ENCODE measurements around the gene CAMTA1.

The CAMTA1 gene

GRCh38 chr1:7576946-7577657 is 791.8 kb downstream of the CAMTA1 start:
- no peaks in the 10 kb centered on the region for H3K36me3 ChIP-seq (ENCODE audit: control insufficient read depth, insufficient read depth, low read length)
- no peak overlapping the region for H3K9ac ChIP-seq (ENCODE audit: low read depth, low read length)
- no peak overlapping the region for H3K4me3 ChIP-seq (ENCODE audit: low read depth, low read length)
- H3K9me3 ChIP-seq (ENCODE audit: control insufficient read depth, insufficient read depth, low read length), result no peaks in the 10 kb centered on the region
- no peaks in the 10 kb centered on the region for H3K4me1 ChIP-seq (ENCODE audit: control insufficient read depth, insufficient read depth, low read length)
- H3K27me3 ChIP-seq (ENCODE audit: control insufficient read depth, insufficient read depth, low read length), result no peaks in the 10 kb centered on the region

- H3K4me1 ChIP-seq (ENCODE audit: control insufficient read depth, insufficient read depth, low read length), result no peaks in the 10 kb centered on the region
- H3K4me3 ChIP-seq (ENCODE audit: low read depth, low read length), result no peak overlapping the region
- no peaks in the 10 kb centered on the region for H3K9me3 ChIP-seq (ENCODE audit: control insufficient read depth, insufficient read depth, low read length)
- no peak overlapping the region for H3K9ac ChIP-seq (ENCODE audit: low read depth, low read length)
- H3K27me3 ChIP-seq (ENCODE audit: control insufficient read depth, insufficient read depth, low read length), result no peaks in the 10 kb centered on the region
- no peaks in the 10 kb centered on the region for H3K36me3 ChIP-seq (ENCODE audit: control insufficient read depth, insufficient read depth, low read length)
Observed at GRCh38 chr1:7578206-7578605, 793.0 kb downstream of the CAMTA1 start.

- Histone ChIP-seq H3K4me3 (ENCODE audit: low read depth, low read length) (no peak overlapping the region), H3K36me3 (ENCODE audit: control insufficient read depth, insufficient read depth, low read length) (no peaks in the 10 kb centered on the region), H3K9ac (ENCODE audit: low read depth, low read length) (no peak overlapping the region), H3K4me1 (ENCODE audit: control insufficient read depth, insufficient read depth, low read length) (no peaks in the 10 kb centered on the region), H3K9me3 (ENCODE audit: control insufficient read depth, insufficient read depth, low read length) (no peaks in the 10 kb centered on the region), H3K27me3 (ENCODE audit: control insufficient read depth, insufficient read depth, low read length) (no peaks in the 10 kb centered on the region)
Observed at GRCh38 chr1:7579016-7579415, 793.8 kb downstream of the CAMTA1 start.

- Histone ChIP-seq H3K9me3 (ENCODE audit: control insufficient read depth, insufficient read depth, low read length) (no peaks in the 10 kb centered on the region), H3K36me3 (ENCODE audit: control insufficient read depth, insufficient read depth, low read length) (no peaks in the 10 kb centered on the region), H3K27me3 (ENCODE audit: control insufficient read depth, insufficient read depth, low read length) (no peaks in the 10 kb centered on the region), H3K4me1 (ENCODE audit: control insufficient read depth, insufficient read depth, low read length) (no peaks in the 10 kb centered on the region), H3K9ac (ENCODE audit: low read depth, low read length) (no peak overlapping the region), H3K4me3 (ENCODE audit: low read depth, low read length) (no peak overlapping the region)
Observed at GRCh38 chr1:7579831-7580804, 794.9 kb downstream of the CAMTA1 start.

GRCh38 chr1:7580923-7581753 is 795.9 kb downstream of the CAMTA1 start:
- H3K4me1 ChIP-seq (ENCODE audit: control insufficient read depth, insufficient read depth, low read length), result no peaks in the 10 kb centered on the region
- no peaks in the 10 kb centered on the region for H3K27me3 ChIP-seq (ENCODE audit: control insufficient read depth, insufficient read depth, low read length)
- no peak overlapping the region for H3K9ac ChIP-seq (ENCODE audit: low read depth, low read length)
- no peaks in the 10 kb centered on the region for H3K9me3 ChIP-seq (ENCODE audit: control insufficient read depth, insufficient read depth, low read length)
- no peaks in the 10 kb centered on the region for H3K36me3 ChIP-seq (ENCODE audit: control insufficient read depth, insufficient read depth, low read length)
- no peak overlapping the region for H3K4me3 ChIP-seq (ENCODE audit: low read depth, low read length)

- Histone ChIP-seq H3K9me3 (ENCODE audit: control insufficient read depth, insufficient read depth, low read length) (no peaks in the 10 kb centered on the region), H3K27me3 (ENCODE audit: control insufficient read depth, insufficient read depth, low read length) (no peaks in the 10 kb centered on the region), H3K4me1 (ENCODE audit: control insufficient read depth, insufficient read depth, low read length) (no peaks in the 10 kb centered on the region)
Observed at GRCh38 chr1:7581754-7582459, 796.7 kb downstream of the CAMTA1 start.

GRCh38 chr1:7582460-7582972 is 797.3 kb downstream of the CAMTA1 start:
- Histone ChIP-seq H3K9ac (ENCODE audit: low read depth, low read length) (no peak overlapping the region), H3K27me3 (ENCODE audit: control insufficient read depth, insufficient read depth, low read length) (no peaks in the 10 kb centered on the region), H3K4me1 (ENCODE audit: control insufficient read depth, insufficient read depth, low read length) (no peaks in the 10 kb centered on the region), H3K4me3 (ENCODE audit: low read depth, low read length) (no peak overlapping the region), H3K9me3 (ENCODE audit: control insufficient read depth, insufficient read depth, low read length) (no peaks in the 10 kb centered on the region), H3K36me3 (ENCODE audit: control insufficient read depth, insufficient read depth, low read length) (no peaks in the 10 kb centered on the region)

More at GRCh38 chr1:7581754-7582459, 796.7 kb downstream of the CAMTA1 start:
- no peak overlapping the region for H3K9ac ChIP-seq (ENCODE audit: low read depth, low read length)
- H3K36me3 ChIP-seq (ENCODE audit: control insufficient read depth, insufficient read depth, low read length), result no peaks in the 10 kb centered on the region
- no peak overlapping the region for H3K4me3 ChIP-seq (ENCODE audit: low read depth, low read length)

- no peaks in the 10 kb centered on the region for H3K9me3 ChIP-seq (ENCODE audit: control insufficient read depth, insufficient read depth, low read length)
Observed at GRCh38 chr1:7583291-7584096, 798.2 kb downstream of the CAMTA1 start.

GRCh38 chr1:7584157-7584556 is 798.9 kb downstream of the CAMTA1 start:
- no peak overlapping the region for H3K4me3 ChIP-seq (ENCODE audit: low read depth, low read length)
- H3K27me3 ChIP-seq (ENCODE audit: control insufficient read depth, insufficient read depth, low read length), result no peaks in the 10 kb centered on the region
- no peaks in the 10 kb centered on the region for H3K9me3 ChIP-seq (ENCODE audit: control insufficient read depth, insufficient read depth, low read length)
- H3K36me3 ChIP-seq (ENCODE audit: control insufficient read depth, insufficient read depth, low read length), result no peaks in the 10 kb centered on the region
- H3K4me1 ChIP-seq (ENCODE audit: control insufficient read depth, insufficient read depth, low read length), result no peaks in the 10 kb centered on the region
- no peak overlapping the region for H3K9ac ChIP-seq (ENCODE audit: low read depth, low read length)

More at GRCh38 chr1:7583291-7584096, 798.2 kb downstream of the CAMTA1 start:
- Histone ChIP-seq H3K36me3 (ENCODE audit: control insufficient read depth, insufficient read depth, low read length) (no peaks in the 10 kb centered on the region), H3K4me3 (ENCODE audit: low read depth, low read length) (no peak overlapping the region), H3K9ac (ENCODE audit: low read depth, low read length) (no peak overlapping the region), H3K27me3 (ENCODE audit: control insufficient read depth, insufficient read depth, low read length) (no peaks in the 10 kb centered on the region), H3K4me1 (ENCODE audit: control insufficient read depth, insufficient read depth, low read length) (no peaks in the 10 kb centered on the region)

GRCh38 chr1:7584643-7585042 is 799.4 kb downstream of the CAMTA1 start:
- Histone ChIP-seq H3K36me3 (ENCODE audit: control insufficient read depth, insufficient read depth, low read length) (no peaks in the 10 kb centered on the region), H3K9me3 (ENCODE audit: control insufficient read depth, insufficient read depth, low read length) (no peaks in the 10 kb centered on the region), H3K4me1 (ENCODE audit: control insufficient read depth, insufficient read depth, low read length) (no peaks in the 10 kb centered on the region), H3K4me3 (ENCODE audit: low read depth, low read length) (no peak overlapping the region), H3K9ac (ENCODE audit: low read depth, low read length) (no peak overlapping the region), H3K27me3 (ENCODE audit: control insufficient read depth, insufficient read depth, low read length) (no peaks in the 10 kb centered on the region)

Data from iPS-15b (cell line).